Activated CD4-positive, alpha-beta T cell treated with anti-CD3 and anti-CD28 coated beads, Interleukin-2, amount 50 U/mL, for 16 hours (primary cell): ENCODE measurements around the gene NRDC.
A peak's percentile ranks its signal among the peaks of the same experiment; 100 is the strongest.
"Not testable (repeated sequence)": the region's sequence is repeated elsewhere in the genome, so short reads cannot be mapped to it uniquely, and the experiment has no call there.

ENCODE experiments used
- DNase-seq: peaks from one replicate; pipeline ENCODE4 v3.0.0-alpha.2; 2020

Gene NRDC

GRCh38 chr1:51840743-51841461 is 37.6 kb downstream of the NRDC start:
- DNase-seq, result no peak

GRCh38 chr1:51840182-51840581 is 38.3 kb downstream of the NRDC start:
- no peak for DNase-seq

- no peak for DNase-seq
Observed at GRCh38 chr1:51839094-51839493, 39.4 kb downstream of the NRDC start.

GRCh38 chr1:51837243-51837642 is 41.3 kb downstream of the NRDC start:
- no peak for DNase-seq

- DNase-seq, result no peak
Observed at GRCh38 chr1:51833700-51834099, 44.8 kb downstream of the NRDC start.

GRCh38 chr1:51829058-51829457 is 49.5 kb downstream of the NRDC start:
- no peak for DNase-seq

- DNase-seq, result no peak
Observed at GRCh38 chr1:51819810-51820209, 58.7 kb downstream of the NRDC start.

GRCh38 chr1:51819021-51819420 is 59.5 kb downstream of the NRDC start:
- not testable (repeated sequence) for DNase-seq

- DNase-seq, result no peak
Observed at GRCh38 chr1:51818487-51818886, 60.0 kb downstream of the NRDC start.

GRCh38 chr1:51814513-51814912 is 64.0 kb downstream of the NRDC start:
- DNase-seq, result no peak

- DNase-seq, result no peak
Observed at GRCh38 chr1:51799372-51799771, 79.2 kb downstream of the NRDC start.

- no peak for DNase-seq
Observed at GRCh38 chr1:51794868-51795267, 83.7 kb downstream of the NRDC start.

GRCh38 chr1:51794260-51794659 is 84.3 kb downstream of the NRDC start:
- DNase-seq, result no peak

GRCh38 chr1:51792864-51793263 is 85.7 kb downstream of the NRDC start:
- DNase-seq, result peak; percentile 44

GRCh38 chr1:51791888-51792287 is 86.6 kb downstream of the NRDC start:
- DNase-seq, result no peak

GRCh38 chr1:51790385-51790784 is 88.1 kb downstream of the NRDC start:
- DNase-seq, result no peak

GRCh38 chr1:51789342-51789741 is 89.2 kb downstream of the NRDC start:
- no peak for DNase-seq

GRCh38 chr1:51788938-51789337 is 89.6 kb downstream of the NRDC start:
- no peak for DNase-seq

- no peak for DNase-seq
Observed at GRCh38 chr1:51784997-51785421, 93.5 kb downstream of the NRDC start.

GRCh38 chr1:51780927-51781326 is 97.6 kb downstream of the NRDC start:
- DNase-seq, result no peak

- no peak for DNase-seq
Observed at GRCh38 chr1:51776408-51776807, 102.1 kb downstream of the NRDC start.

- DNase-seq, result peak; percentile 51
Observed at GRCh38 chr1:51768971-51769588, 109.4 kb downstream of the NRDC start.

- DNase-seq, result no peak
Observed at GRCh38 chr1:51761351-51761750, 117.2 kb downstream of the NRDC start.

GRCh38 chr1:51760872-51761271 is 117.7 kb downstream of the NRDC start:
- DNase-seq, result no peak

GRCh38 chr1:51758310-51758709 is 120.2 kb downstream of the NRDC start:
- no peak for DNase-seq
